Measurements from ENCODE around the gene URB2. TPM values are rescaled to one million over a fixed set of nuclear protein-coding genes. Genes with fewer than 3 reads are reported as not detected.

URB2 gene
- total RNA-seq: 10 to 100 TPM in 1 of 4 donors, 1 to 10 TPM in 3; 6.4 to 14.9 (median 7.1) TPM

- TF ChIP-seq POLR2A (IDR thresholded peaks at IDR 0.05) (peak in 1 of 2 donors; percentile 52), CTCF (IDR thresholded peaks at IDR 0.05) (no peak)
- peaks cover 12 to 19% of the 10 kb centered on the region in 2 donors for H3K4me1 ChIP-seq
- 0% methylated on average over 14 to 45 of the region's 97 CpGs for WGBS, 2 donors
- DNase-seq: peak; percentile 87 to 89
- intact Hi-C loops (cut with DNase I): loop anchor here (5.0 kb wide), 1 partner anchor 69 kb away; the partner anchor contains the start of gene ABCB10
- no peaks in the 10 kb centered on the region for H3K27me3 ChIP-seq
- peak within 1 kb of the TSS in 2 of 3 donors; percentile 30 to 83 for H3K27ac ChIP-seq
- H3K4me3 ChIP-seq (replicated peaks in 1 of 3): peak within 1 kb of the TSS; percentile 64 to 89 (median 80)
- no peaks in the 10 kb centered on the region for H3K9me3 ChIP-seq
- H3K36me3 ChIP-seq: no peaks in the 10 kb centered on the region
Observed at GRCh38 chr1:229625915-229626831, at the start of gene URB2, which contains the start of gene TAF5L. Gene URB2 (plus strand): TSS chr1:229626247. CDS start chr1:229627634, 1,387 bp downstream. Gene TAF5L (minus strand): TSS chr1:229626122. CDS start chr1:229614482, 11,640 bp downstream.

- Histone ChIP-seq H3K36me3 (no peaks in the 10 kb centered on the region), H3K4me3 (replicated peaks in 1 of 3) (no peak overlapping the region), H3K4me1 (peaks cover 18 to 30% of the 10 kb centered on the region in 2 donors), H3K27ac (peak overlapping the region in 2 of 3 donors; percentile 66 to 75), H3K27me3 (no peaks in the 10 kb centered on the region), H3K9me3 (no peaks in the 10 kb centered on the region)
- WGBS, 2 donors: 72 to 84% methylated on average over 14 of the region's 14 CpGs
- TF ChIP-seq CTCF (IDR thresholded peaks at IDR 0.05) (no peak), POLR2A (IDR thresholded peaks at IDR 0.05) (no peak)
- intact Hi-C loops (cut with DNase I): no loop called here
- no peak for DNase-seq
Observed at GRCh38 chr1:229578168-229579058, 47.6 kb upstream of the URB2 start.

DNA sequence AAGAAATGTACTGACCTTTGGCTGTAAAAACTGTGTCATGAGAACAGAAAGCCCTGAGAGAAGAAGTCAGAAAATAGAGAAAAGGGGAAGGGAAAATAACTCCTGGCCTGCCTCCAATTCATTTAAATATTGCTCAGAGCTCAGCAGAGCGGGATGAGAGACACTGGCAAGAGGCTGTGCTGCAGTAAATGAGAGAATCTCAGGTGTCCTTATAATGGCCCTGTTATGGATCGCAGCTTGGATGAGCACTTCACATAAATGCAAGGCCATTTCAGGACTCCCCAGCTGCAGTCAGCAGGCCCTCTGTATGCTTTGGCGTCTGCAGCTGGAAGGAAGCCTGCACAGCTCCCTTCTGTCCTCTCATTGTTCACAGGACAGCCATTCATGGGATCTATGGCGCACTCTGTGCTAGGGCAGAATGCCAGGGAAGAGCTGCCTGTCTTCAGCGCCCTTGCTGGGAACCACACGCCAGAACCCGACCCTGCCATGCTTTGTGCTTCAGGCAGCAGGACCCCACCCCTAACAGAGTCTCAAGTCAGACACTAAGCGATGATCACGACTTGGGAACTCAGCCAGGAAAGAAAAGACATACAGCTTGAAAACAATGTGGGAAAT, 46.9 kb upstream of the URB2 start:
- TF ChIP-seq CTCF (IDR thresholded peaks at IDR 0.05) (no peak), POLR2A (IDR thresholded peaks at IDR 0.05) (no peak)
- Histone ChIP-seq H3K27ac (peak overlapping the region in 2 of 3 donors; percentile 66 to 75), H3K9me3 (no peaks in the 10 kb centered on the region), H3K36me3 (no peaks in the 10 kb centered on the region), H3K4me1 (peaks cover 18 to 30% of the 10 kb centered on the region in 2 donors), H3K27me3 (no peaks in the 10 kb centered on the region), H3K4me3 (replicated peaks in 1 of 3) (no peak overlapping the region)
- DNase-seq: peak; percentile 13 to 35
- intact Hi-C loops (cut with DNase I): no loop called here
- 17 to 30% methylated on average over 9 of the region's 9 CpGs for WGBS, 2 donors

- intact Hi-C loops (cut with DNase I): no loop called here
- no peaks in the 10 kb centered on the region for H3K36me3 ChIP-seq
- H3K4me3 ChIP-seq (replicated peaks in 1 of 3): no peak overlapping the region
- WGBS, 2 donors: 85 to 87% methylated on average over 3 of the region's 3 CpGs
- H3K4me1 ChIP-seq: peaks cover 18 to 30% of the 10 kb centered on the region in 2 donors
- no peak for DNase-seq
- TF ChIP-seq CTCF (IDR thresholded peaks at IDR 0.05) (no peak), POLR2A (IDR thresholded peaks at IDR 0.05) (no peak)
- no peaks in the 10 kb centered on the region for H3K9me3 ChIP-seq
- no peaks in the 10 kb centered on the region for H3K27me3 ChIP-seq
- H3K27ac ChIP-seq: no peak overlapping the region
Observed at GRCh38 chr1:229581485-229581884, 44.6 kb upstream of the URB2 start.
